T-helper 17 cell (primary cell): ENCODE data around the gene KASH5. TPM values are rescaled to one million over a fixed set of nuclear protein-coding genes. Genes with fewer than 3 reads are reported as not detected.
"Not testable (repeated sequence)": the region's sequence is repeated elsewhere in the genome, so short reads cannot be mapped to it uniquely, and the experiment has no call there.

ENCODE experiments used
- ATAC-seq: fragments of 150-1000 bp; cut with Tn5 transposase; 2 replicates; pipeline ENCODE4 v1.10.0; 2021; ENCODE audit warnings: mild to moderate bottlenecking, moderate library complexity
- DNase-seq, 3 donors: peaks; one replicate each; pipeline versions ENCODE4 v3.0.0 to v3.0.0-alpha.2; 2020 to 2021
- H3K9me3 ChIP-seq: one replicate; pipeline ENCODE4 v1.7.0; 2013; ENCODE audit warnings: low read length, mild to moderate bottlenecking; ENCODE audit not compliant: control insufficient read depth, poor library complexity, severe bottlenecking
- H3K27ac Mint-ChIP-seq: one replicate; pipeline ENCODE4 v1.8.0; 2022; ENCODE audit warnings: mild to moderate bottlenecking, moderate library complexity, mixed read lengths
- H3K27me3 Mint-ChIP-seq: one replicate; pipeline ENCODE4 v1.8.0; 2022; ENCODE audit warnings: mixed read lengths
- H3K36me3 Mint-ChIP-seq: one replicate; pipeline ENCODE4 v1.8.0; 2022; ENCODE audit warnings: low read depth, mixed read lengths
- H3K4me1 Mint-ChIP-seq: one replicate; pipeline ENCODE4 v1.8.0; 2022; ENCODE audit warnings: mild to moderate bottlenecking, mixed read lengths
- H3K4me3 Mint-ChIP-seq: one replicate; pipeline ENCODE4 v1.8.0; 2022; ENCODE audit warnings: mild to moderate bottlenecking, moderate library complexity, mixed read lengths
- total RNA-seq, 4 donors: library from RNA in 2 of 4; stranded (reverse) in 2 of 4; gene quantifications; one replicate each; pipeline ENCODE4 v1.2.3 and lab custom pipeline; 2022 to 2026

Gene KASH5
- total RNA-seq, 2 donors from 2014 or later = 0.86 TPM; not detected in 1

- no peak overlapping the region for H3K4me3 Mint-ChIP-seq
- ATAC-seq = no peak
- no peak overlapping the region for H3K27ac Mint-ChIP-seq
- peaks cover 4% of the 10 kb centered on the region for H3K36me3 Mint-ChIP-seq
- peaks cover 10% of the 10 kb centered on the region for H3K4me1 Mint-ChIP-seq
- H3K9me3 ChIP-seq = peaks cover 7% of the 10 kb centered on the region
- peaks cover 5% of the 10 kb centered on the region for H3K27me3 Mint-ChIP-seq
- no peak for DNase-seq
These were observed 21.9 kb upstream of the KASH5 start for GRCh38 chr19:49366110-49366509.

- peaks cover 7% of the 10 kb centered on the region for H3K9me3 ChIP-seq
- DNase-seq (no peak), ATAC-seq (no peak)
- peaks cover 5% of the 10 kb centered on the region for H3K27me3 Mint-ChIP-seq
- no peak overlapping the region for H3K27ac Mint-ChIP-seq
- H3K4me3 Mint-ChIP-seq = no peak overlapping the region
- peaks cover 3% of the 10 kb centered on the region for H3K4me1 Mint-ChIP-seq
- peaks cover 4% of the 10 kb centered on the region for H3K36me3 Mint-ChIP-seq
These were observed 19.2 kb upstream of the KASH5 start for GRCh38 chr19:49368711-49369358.

- DNase-seq (no peak), ATAC-seq (no peak)
- no peaks in the 10 kb centered on the region for H3K36me3 Mint-ChIP-seq
- no peak overlapping the region for H3K4me3 Mint-ChIP-seq
- H3K27me3 Mint-ChIP-seq = peaks cover 20% of the 10 kb centered on the region
- H3K27ac Mint-ChIP-seq = no peak overlapping the region
- H3K9me3 ChIP-seq = peaks cover 7% of the 10 kb centered on the region
- peaks cover 3% of the 10 kb centered on the region for H3K4me1 Mint-ChIP-seq
These were observed 16.9 kb upstream of the KASH5 start for GRCh38 chr19:49371184-49371583.

GRCh38 chr19:49373174-49373573, 14.9 kb upstream of the KASH5 start:
- not testable (repeated sequence) for ATAC-seq, DNase-seq, H3K4me3 Mint-ChIP-seq

GRCh38 chr19:49374665-49375434, 13.2 kb upstream of the KASH5 start:
- Mint-ChIP-seq H3K4me1 (peaks cover 5% of the 10 kb centered on the region), H3K36me3 (no peaks in the 10 kb centered on the region), H3K4me3 (no peak overlapping the region), H3K27ac (peak overlapping the region; percentile 27), H3K27me3 (peaks cover 30% of the 10 kb centered on the region)
- ATAC-seq = no peak
- H3K9me3 ChIP-seq = no peaks in the 10 kb centered on the region
- no peak for DNase-seq

More at GRCh38 chr19:49373174-49373573, 14.9 kb upstream of the KASH5 start:
- not testable (repeated sequence) for H3K27ac Mint-ChIP-seq, H3K9me3 ChIP-seq, H3K36me3 Mint-ChIP-seq, H3K4me1 Mint-ChIP-seq
- peaks cover 30% of the 10 kb centered on the region for H3K27me3 Mint-ChIP-seq

- Mint-ChIP-seq H3K4me1 (peaks cover 5% of the 10 kb centered on the region), H3K27ac (no peak overlapping the region)
These were observed 9.5 kb upstream of the KASH5 start for GRCh38 chr19:49378512-49378911.

GRCh38 chr19:49380391-49380790, 7.7 kb upstream of the KASH5 start:
- no peak overlapping the region for H3K27ac Mint-ChIP-seq
- H3K4me3 Mint-ChIP-seq = no peak overlapping the region
- no peak for DNase-seq
- no peaks in the 10 kb centered on the region for H3K9me3 ChIP-seq
- peaks cover 24% of the 10 kb centered on the region for H3K27me3 Mint-ChIP-seq
- no peak for ATAC-seq
- peaks cover 5% of the 10 kb centered on the region for H3K4me1 Mint-ChIP-seq
- no peaks in the 10 kb centered on the region for H3K36me3 Mint-ChIP-seq

More at GRCh38 chr19:49378512-49378911, 9.5 kb upstream of the KASH5 start:
- ATAC-seq (no peak), DNase-seq (no peak)
- no peaks in the 10 kb centered on the region for H3K9me3 ChIP-seq
- no peaks in the 10 kb centered on the region for H3K36me3 Mint-ChIP-seq
- H3K27me3 Mint-ChIP-seq = peaks cover 30% of the 10 kb centered on the region
- H3K4me3 Mint-ChIP-seq = no peak overlapping the region

GRCh38 chr19:49382639-49383038, 5.4 kb upstream of the KASH5 start:
- H3K4me3 Mint-ChIP-seq = no peak overlapping the region
- H3K4me1 Mint-ChIP-seq = no peaks in the 10 kb centered on the region

GRCh38 chr19:49383599-49383998, 4.5 kb upstream of the KASH5 start:
- H3K27me3 Mint-ChIP-seq = peaks cover 6% of the 10 kb centered on the region
- H3K4me1 Mint-ChIP-seq = peaks cover under 1% of the 10 kb centered on the region
- no peak overlapping the region for H3K4me3 Mint-ChIP-seq
- no peaks in the 10 kb centered on the region for H3K36me3 Mint-ChIP-seq
- H3K9me3 ChIP-seq = no peaks in the 10 kb centered on the region
- H3K27ac Mint-ChIP-seq = no peak overlapping the region
- DNase-seq = no peak
- no peak for ATAC-seq

More at GRCh38 chr19:49382639-49383038, 5.4 kb upstream of the KASH5 start:
- DNase-seq (no peak), ATAC-seq (no peak)
- H3K27ac Mint-ChIP-seq = no peak overlapping the region
- H3K9me3 ChIP-seq = no peaks in the 10 kb centered on the region
- peaks cover 6% of the 10 kb centered on the region for H3K27me3 Mint-ChIP-seq
- no peaks in the 10 kb centered on the region for H3K36me3 Mint-ChIP-seq

GRCh38 chr19:49389406-49389805, 1.4 kb downstream of the KASH5 start:
- H3K36me3 Mint-ChIP-seq = no peaks in the 10 kb centered on the region
- ATAC-seq = no peak
- H3K4me3 Mint-ChIP-seq = no peak overlapping the region
- DNase-seq = no peak
- no peaks in the 10 kb centered on the region for H3K27me3 Mint-ChIP-seq
- no peaks in the 10 kb centered on the region for H3K9me3 ChIP-seq
- H3K27ac Mint-ChIP-seq = no peak overlapping the region
- peaks cover 11% of the 10 kb centered on the region for H3K4me1 Mint-ChIP-seq

- no peak overlapping the region for H3K4me3 Mint-ChIP-seq
- ATAC-seq = no peak
- H3K36me3 Mint-ChIP-seq = no peaks in the 10 kb centered on the region
- peaks cover 14% of the 10 kb centered on the region for H3K4me1 Mint-ChIP-seq
- H3K9me3 ChIP-seq = no peaks in the 10 kb centered on the region
- no peak for DNase-seq
- H3K27ac Mint-ChIP-seq = no peak overlapping the region
- no peaks in the 10 kb centered on the region for H3K27me3 Mint-ChIP-seq
These were observed 2.3 kb downstream of the KASH5 start for GRCh38 chr19:49390131-49390928.

GRCh38 chr19:49390929-49391359, 2.9 kb downstream of the KASH5 start:
- no peak for DNase-seq
- H3K27me3 Mint-ChIP-seq = no peaks in the 10 kb centered on the region
- no peak overlapping the region for H3K4me3 Mint-ChIP-seq
- H3K27ac Mint-ChIP-seq = no peak overlapping the region
- H3K36me3 Mint-ChIP-seq = no peaks in the 10 kb centered on the region
- H3K4me1 Mint-ChIP-seq = peaks cover 15% of the 10 kb centered on the region
- ATAC-seq = no peak
- H3K9me3 ChIP-seq = no peaks in the 10 kb centered on the region
